HG03095 (cell line): Measurements from ENCODE around the gene PSG1.
"Not testable (repeated sequence)": the region's sequence is repeated elsewhere in the genome, so short reads cannot be mapped to it uniquely, and the experiment has no call there.

Source experiments
- ATAC-seq: cut with Tn5 transposase; IDR thresholded peaks from one replicate; pipeline ENCODE4 v1.9.1; 2021; ENCODE audit warnings: moderate library complexity; ENCODE audit not compliant: unreplicated experiment

Gene PSG1

GRCh38 chr19:42879613-42880012, at the start of gene PSG1:
Gene PSG1 (minus strand): TSS chr19:42879713. CDS start chr19:42879581, 132 bp downstream.
- ATAC-seq: no peak

GRCh38 chr19:42928896-42929295, 49.4 kb upstream of the PSG1 start:
- no peak for ATAC-seq

DNA sequence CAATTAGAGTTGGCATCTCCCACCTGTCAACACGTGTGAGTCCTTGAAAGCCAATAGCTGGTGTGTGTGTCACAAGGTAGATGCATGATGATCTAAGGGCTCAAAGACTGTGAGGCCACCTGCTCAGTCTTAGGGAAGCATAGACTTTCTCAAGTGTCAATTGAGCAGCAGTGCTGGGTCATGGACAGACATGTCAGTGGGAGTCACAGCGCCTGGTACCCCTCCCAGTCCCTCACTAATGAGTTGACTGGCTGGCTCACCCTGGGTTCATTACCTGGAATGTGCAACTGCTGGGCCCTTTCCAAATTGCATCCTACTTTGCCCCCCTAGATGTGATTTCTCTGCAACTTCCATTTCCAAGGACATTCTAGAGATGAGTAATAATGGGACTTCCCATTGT, 47.3 kb upstream of the PSG1 start:
- no peak for ATAC-seq

DNA sequence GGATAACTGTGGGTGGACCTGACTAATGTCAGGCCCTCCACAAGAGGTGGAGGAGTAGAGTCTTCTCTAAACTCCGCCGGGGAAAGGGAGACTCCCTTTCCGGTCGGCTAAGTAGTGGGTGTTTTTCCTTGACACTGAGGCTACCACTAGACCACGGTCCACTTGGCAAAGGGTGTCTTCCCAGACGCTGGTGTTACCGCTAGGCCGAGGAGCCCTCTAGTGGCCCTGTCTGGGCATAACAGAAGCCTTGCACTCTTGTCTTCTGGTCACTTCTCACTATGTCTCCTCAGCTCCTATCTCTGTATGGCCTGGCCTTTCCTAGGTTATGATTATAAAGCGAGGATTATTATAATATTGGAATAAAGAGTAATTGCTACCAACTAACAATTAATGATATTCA, 43.6 kb upstream of the PSG1 start:
- not testable (repeated sequence) for ATAC-seq

- ATAC-seq: not testable (repeated sequence)
These were observed 41.5 kb upstream of the PSG1 start for GRCh38 chr19:42920971-42921370.

DNA sequence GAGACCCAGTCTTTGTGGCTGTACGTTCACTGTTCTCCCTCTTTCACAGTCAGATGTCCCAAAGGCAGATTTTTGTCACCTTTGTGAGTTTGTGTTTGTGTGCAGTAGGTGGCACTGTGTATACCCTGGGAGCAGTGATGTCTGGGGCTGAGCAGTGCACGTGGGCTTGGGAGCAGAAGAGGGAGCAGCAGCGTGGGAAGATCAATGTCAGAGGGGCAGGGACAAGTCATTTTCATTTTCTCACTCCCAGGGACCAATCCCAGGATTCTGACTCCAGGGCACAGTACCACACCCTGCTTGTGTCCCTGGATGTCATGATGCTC, 40.2 kb upstream of the PSG1 start:
- ATAC-seq: no peak

DNA sequence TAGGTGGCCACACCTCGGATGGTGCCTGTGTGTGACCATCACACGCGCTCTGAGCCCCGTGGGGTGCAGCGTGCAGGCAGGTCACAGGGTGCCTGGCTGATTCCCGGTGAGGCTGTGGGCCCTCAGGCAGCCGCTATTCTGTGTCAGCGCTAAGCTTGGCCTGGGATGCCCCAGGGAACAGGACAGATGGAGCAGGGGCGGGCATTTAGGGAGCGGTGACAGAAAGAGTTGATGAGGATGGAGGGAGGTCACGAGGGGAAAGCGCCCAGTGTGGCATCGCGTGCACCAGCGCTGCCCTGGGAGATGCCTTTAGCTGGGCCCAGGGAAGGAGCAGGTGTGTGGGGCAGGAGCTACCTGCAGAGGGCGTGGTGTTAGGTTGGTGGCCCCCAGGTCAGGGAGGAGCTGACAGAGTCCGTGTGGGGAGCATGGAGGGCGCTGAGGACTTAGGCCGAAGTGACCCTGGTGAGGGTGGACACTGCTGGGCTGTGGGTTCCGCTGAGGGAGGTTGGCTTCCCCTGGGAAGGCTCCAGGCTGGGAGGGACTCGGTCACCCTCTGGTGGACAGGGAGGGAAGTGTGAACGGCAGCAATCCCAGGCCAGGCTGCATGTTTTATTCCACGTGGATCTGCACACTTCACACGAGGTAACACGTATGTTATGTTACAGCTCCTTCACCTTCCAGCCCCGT, 39.7 kb upstream of the PSG1 start:
- not testable (repeated sequence) for ATAC-seq

GRCh38 chr19:42918377-42919069, 39.0 kb upstream of the PSG1 start:
- ATAC-seq: not testable (repeated sequence)

DNA sequence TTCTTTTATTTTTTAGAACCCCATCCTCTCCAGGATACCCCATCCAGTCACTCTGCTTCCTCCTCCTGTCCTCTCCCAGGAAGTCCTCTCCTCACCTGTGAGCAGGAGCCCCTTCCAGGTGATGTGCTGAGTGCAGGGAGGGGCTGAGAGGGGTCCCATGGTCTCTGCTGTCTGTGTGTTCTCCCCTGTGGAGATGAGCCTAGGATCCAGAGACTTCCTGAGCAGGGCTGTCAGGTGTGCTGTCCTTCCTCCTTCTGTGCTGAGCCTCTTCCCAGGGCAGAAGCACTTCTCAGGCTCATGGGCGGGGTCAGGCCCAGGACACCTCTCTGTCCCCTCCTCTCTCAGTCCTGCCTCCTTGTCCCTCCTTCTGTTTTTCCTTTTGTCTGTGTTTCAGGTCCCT, 38.1 kb upstream of the PSG1 start, which contains the start of gene PSG6:
TSS of gene PSG6 (minus strand) at position 261 of the 400 bp plus-strand sequence. CDS start at position 159, 102 bp downstream.
- not testable (repeated sequence) for ATAC-seq

GRCh38 chr19:42916931-42917330, 37.4 kb upstream of the PSG1 start:
- not testable (repeated sequence) for ATAC-seq

DNA sequence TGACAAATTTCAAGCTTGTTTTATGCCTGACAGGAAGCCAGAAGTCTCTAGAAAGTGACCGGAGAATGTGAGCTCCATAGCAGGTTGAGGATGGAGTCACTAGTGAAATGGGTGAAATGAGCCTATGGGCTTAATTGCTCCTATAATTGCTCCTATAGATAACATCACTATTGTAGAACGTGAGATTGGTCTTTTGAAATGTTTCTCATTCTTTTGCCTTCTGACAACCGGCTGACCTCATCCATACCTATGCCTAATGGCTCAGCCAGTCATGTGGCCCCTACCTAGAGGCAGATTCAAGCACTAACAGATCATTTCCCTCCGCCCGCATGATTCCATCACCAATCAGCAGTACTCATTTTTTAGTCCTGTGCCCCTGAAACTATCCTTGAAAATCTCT, 34.0 kb upstream of the PSG1 start:
- ATAC-seq: not testable (repeated sequence)

DNA sequence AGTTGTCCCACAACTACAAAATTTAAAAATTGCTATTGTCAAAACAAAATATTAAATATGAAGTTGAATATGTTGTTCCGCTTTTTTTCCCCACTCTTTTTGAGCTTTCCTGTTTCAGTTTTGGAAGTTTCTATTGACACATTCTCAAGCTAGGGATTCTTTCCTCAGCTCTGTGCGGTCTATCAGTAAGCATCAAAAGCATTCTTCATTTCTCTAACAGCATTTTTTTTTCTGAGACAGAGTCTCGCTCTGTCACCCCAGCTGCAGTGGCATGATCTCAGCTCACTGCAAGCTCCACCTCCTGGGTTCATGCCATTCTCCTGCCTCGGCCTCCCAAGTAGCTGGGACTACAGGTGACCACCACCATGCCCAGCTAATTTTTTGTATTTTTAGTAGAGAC, 33.4 kb upstream of the PSG1 start:
- ATAC-seq: not testable (repeated sequence)

GRCh38 chr19:42911731-42912130, 32.2 kb upstream of the PSG1 start:
- not testable (repeated sequence) for ATAC-seq

GRCh38 chr19:42906162-42906561, 26.6 kb upstream of the PSG1 start:
- not testable (repeated sequence) for ATAC-seq

DNA sequence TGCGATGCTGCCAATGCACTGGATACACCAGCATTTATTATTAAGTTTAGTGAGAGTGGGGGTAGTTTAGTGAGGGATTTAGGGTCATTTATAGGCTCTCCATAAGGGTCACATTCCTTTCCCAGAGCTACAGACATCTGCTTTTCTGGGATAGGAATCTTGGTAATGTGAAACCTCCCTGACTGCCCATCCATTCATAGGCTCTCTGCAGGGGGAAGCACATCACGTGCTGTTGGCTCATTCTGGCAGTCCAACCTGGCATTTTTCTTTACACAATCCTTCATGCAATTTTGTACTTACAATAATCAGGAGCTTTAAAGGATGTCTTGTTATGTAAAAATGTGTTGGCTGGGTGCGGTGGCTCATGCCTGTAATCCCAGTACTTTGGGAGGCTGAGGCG, 21.0 kb upstream of the PSG1 start:
- ATAC-seq: not testable (repeated sequence)

GRCh38 chr19:42899674-42900073, 20.2 kb upstream of the PSG1 start:
- ATAC-seq: not testable (repeated sequence)

- not testable (repeated sequence) for ATAC-seq
These were observed 19.6 kb upstream of the PSG1 start for GRCh38 chr19:42899110-42899509.

DNA sequence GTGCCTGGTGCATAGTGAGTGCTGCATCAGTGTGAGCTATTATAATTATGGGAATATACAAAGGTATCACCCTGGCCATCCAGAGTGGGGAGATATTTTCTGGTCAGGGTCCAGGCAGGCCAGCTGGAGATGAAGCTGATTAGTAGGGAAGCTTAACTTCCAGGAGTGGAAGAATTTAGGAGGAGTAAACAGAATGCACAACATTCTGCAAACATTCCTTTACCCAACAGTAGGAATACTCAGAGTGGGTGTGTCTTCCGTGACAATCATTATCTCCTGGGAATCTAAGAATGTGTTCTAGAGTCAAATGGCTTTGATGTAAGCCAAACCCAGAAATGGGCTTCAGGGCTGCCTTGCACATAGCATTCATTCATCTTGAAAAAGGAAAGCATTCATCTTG, 19.1 kb upstream of the PSG1 start:
- not testable (repeated sequence) for ATAC-seq

DNA sequence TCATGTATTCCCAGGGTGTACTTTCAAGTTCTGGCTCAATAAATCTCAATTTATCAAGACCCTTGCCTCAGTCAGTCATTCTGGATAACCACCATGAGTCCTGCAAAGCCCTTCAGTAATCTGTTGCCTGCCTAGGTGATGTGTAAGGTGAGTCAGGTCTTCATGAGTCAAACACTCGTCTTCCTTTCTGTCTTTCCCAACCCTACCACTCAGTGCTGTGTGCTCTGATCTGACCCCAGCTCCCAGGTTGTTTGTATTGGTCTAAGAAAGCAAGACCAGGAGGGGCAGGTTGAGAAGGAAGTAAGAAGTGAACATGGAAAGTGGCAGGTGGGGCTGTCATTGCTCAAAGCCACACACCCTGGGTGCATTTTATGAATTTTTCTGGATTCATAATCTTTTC, 18.2 kb upstream of the PSG1 start:
- not testable (repeated sequence) for ATAC-seq

GRCh38 chr19:42890446-42890845, 10.9 kb upstream of the PSG1 start:
- ATAC-seq: not testable (repeated sequence)

GRCh38 chr19:42887876-42888445, 8.4 kb upstream of the PSG1 start:
- not testable (repeated sequence) for ATAC-seq

DNA sequence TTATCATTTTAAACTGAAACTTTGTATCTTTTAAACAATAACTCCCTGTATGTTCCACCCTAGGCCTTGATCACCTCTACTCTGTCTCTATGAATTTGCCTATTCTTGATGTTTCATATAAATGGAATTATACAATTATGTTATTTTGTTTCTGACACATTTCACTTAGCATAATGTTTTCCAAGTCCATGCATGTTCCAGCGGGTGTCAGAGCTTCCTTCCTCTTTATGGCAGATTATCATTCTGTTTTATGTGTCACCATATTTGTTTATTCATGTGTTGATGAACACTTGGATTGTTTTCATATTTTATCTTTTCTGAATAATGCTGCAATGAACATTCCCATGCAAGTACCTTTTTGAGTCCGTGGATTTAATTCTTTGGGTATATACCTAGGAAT, 3.2 kb upstream of the PSG1 start:
- ATAC-seq: not testable (repeated sequence)
